Esophagus muscularis mucosa (tissue), 4 donors: ENCODE measurements around the gene SHLD1.

ENCODE experiments used
- EP300 ChIP-seq: sonication (generic); formaldehyde crosslinking; IDR thresholded peaks from one replicate; pipeline ENCODE4 v1.6.1; 2017; ENCODE audit warnings: antibody characterized with exemption
- POLR2A ChIP-seq: fragments of 450-650 bp; IDR thresholded peaks from one replicate; pipeline ENCODE4 v1.6.1; 2017; ENCODE audit warnings: antibody characterized with exemption, moderate library complexity, mild to moderate bottlenecking, low read depth
- TF ChIP-seq, protein P1 (sequence below), 3 experiments: fragments of 200-600 bp in 2 of 3; fragments of 450-650 bp in 1 of 3; sonication (generic) in 2 of 3; IDR thresholded peaks; one replicate each; pipeline ENCODE4 v1.5.1; 2017 to 2019; ENCODE audit warnings: antibody characterized with exemption in 3 of 3, mild to moderate bottlenecking in 2 of 3, moderate library complexity in 1 of 3

DNA sequence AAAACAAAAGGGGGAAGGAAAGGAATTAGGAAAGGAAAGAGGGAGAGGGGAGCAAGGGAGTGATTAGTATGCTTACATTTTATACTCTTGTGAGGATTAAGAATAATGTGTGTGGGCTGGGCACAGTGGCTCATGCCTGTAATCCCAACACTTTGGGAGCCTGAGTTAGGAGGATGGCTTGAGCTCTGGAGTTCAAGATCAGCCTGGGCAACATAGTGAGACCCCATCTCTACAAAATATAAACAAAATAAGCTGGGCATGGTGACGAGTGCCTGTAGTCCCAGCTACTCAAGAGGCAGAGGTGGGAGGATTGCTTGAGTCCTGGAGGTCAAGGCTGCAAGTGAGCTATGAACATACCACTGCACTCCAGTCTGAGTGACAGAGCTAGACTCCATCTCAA is 47.0 kb downstream of the SHLD1 start:
- TF ChIP-seq, protein P1, sequence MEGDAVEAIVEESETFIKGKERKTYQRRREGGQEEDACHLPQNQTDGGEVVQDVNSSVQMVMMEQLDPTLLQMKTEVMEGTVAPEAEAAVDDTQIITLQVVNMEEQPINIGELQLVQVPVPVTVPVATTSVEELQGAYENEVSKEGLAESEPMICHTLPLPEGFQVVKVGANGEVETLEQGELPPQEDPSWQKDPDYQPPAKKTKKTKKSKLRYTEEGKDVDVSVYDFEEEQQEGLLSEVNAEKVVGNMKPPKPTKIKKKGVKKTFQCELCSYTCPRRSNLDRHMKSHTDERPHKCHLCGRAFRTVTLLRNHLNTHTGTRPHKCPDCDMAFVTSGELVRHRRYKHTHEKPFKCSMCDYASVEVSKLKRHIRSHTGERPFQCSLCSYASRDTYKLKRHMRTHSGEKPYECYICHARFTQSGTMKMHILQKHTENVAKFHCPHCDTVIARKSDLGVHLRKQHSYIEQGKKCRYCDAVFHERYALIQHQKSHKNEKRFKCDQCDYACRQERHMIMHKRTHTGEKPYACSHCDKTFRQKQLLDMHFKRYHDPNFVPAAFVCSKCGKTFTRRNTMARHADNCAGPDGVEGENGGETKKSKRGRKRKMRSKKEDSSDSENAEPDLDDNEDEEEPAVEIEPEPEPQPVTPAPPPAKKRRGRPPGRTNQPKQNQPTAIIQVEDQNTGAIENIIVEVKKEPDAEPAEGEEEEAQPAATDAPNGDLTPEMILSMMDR (IDR thresholded peaks at IDR 0.05), result no peak
- no peak for TF ChIP-seq POLR2A
- no peak for TF ChIP-seq EP300
